Measurements from ENCODE around the gene UNC93B1. TPM values are rescaled to one million over a fixed set of nuclear protein-coding genes. Genes with fewer than 3 reads are reported as not detected.

The UNC93B1 gene
- total RNA-seq, 1 donor from 2014 or later, result 15.9 TPM

- no peaks in the 10 kb centered on the region for H3K27me3 Mint-ChIP-seq (ENCODE audit: low read depth)
- peaks cover 2% of the 10 kb centered on the region for H3K36me3 Mint-ChIP-seq (ENCODE audit: low read depth)
- H3K4me1 Mint-ChIP-seq (ENCODE audit: low read depth), result peaks cover 35% of the 10 kb centered on the region
- peaks cover 2% of the 10 kb centered on the region for H3K9me3 Mint-ChIP-seq (ENCODE audit: low read depth)
- no peak overlapping the region for H3K4me3 Mint-ChIP-seq (ENCODE audit: unreplicated experiment)
- no peak for DNase-seq (ENCODE audit: low spot score)
- no peak overlapping the region for H3K27ac Mint-ChIP-seq (ENCODE audit: unreplicated experiment)
- TF ChIP-seq, protein P1, sequence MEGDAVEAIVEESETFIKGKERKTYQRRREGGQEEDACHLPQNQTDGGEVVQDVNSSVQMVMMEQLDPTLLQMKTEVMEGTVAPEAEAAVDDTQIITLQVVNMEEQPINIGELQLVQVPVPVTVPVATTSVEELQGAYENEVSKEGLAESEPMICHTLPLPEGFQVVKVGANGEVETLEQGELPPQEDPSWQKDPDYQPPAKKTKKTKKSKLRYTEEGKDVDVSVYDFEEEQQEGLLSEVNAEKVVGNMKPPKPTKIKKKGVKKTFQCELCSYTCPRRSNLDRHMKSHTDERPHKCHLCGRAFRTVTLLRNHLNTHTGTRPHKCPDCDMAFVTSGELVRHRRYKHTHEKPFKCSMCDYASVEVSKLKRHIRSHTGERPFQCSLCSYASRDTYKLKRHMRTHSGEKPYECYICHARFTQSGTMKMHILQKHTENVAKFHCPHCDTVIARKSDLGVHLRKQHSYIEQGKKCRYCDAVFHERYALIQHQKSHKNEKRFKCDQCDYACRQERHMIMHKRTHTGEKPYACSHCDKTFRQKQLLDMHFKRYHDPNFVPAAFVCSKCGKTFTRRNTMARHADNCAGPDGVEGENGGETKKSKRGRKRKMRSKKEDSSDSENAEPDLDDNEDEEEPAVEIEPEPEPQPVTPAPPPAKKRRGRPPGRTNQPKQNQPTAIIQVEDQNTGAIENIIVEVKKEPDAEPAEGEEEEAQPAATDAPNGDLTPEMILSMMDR (IDR thresholded peaks at IDR 0.05), result no peak
Observed at GRCh38 chr11:68019486-68019885, 15.6 kb upstream of the UNC93B1 start.

DNA sequence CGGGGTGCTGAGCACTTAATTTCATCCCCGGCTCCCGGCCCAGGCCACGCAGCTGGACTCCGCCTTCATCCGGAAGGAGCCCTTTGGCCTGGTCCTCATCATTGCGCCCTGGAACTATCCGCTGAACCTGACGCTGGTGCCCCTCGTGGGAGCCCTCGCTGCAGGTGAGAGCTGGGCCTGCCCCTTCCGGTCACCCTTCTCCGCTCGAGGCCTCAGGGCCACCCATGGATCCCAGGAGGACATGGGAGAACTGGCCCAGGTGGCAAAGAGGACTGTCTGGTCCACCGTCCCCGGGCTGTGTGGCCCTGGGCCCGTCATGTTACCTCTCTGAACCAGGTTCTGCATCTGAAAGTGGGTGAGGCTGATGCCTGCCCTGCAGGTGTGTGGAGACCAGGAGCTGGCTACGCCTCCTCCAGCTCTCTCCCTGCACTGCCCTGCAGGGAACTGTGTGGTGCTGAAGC is 14.9 kb upstream of the UNC93B1 start:
- Mint-ChIP-seq H3K36me3 (ENCODE audit: low read depth) (no peaks in the 10 kb centered on the region), H3K27me3 (ENCODE audit: low read depth) (no peaks in the 10 kb centered on the region), H3K27ac (ENCODE audit: unreplicated experiment) (no peak overlapping the region), H3K4me3 (ENCODE audit: unreplicated experiment) (no peak overlapping the region), H3K4me1 (ENCODE audit: low read depth) (peaks cover 42% of the 10 kb centered on the region), H3K9me3 (ENCODE audit: low read depth) (no peaks in the 10 kb centered on the region)
- no peak for DNase-seq (ENCODE audit: low spot score)
- TF ChIP-seq, protein P1 (IDR thresholded peaks at IDR 0.05), result no peak

- H3K4me1 Mint-ChIP-seq (ENCODE audit: low read depth), result peaks cover 48% of the 10 kb centered on the region
- TF ChIP-seq, protein P1 (IDR thresholded peaks at IDR 0.05), result no peak
- H3K36me3 Mint-ChIP-seq (ENCODE audit: low read depth), result no peaks in the 10 kb centered on the region
- peak; percentile 70 for DNase-seq (ENCODE audit: low spot score)
- H3K4me3 Mint-ChIP-seq (ENCODE audit: unreplicated experiment), result no peak overlapping the region
- H3K27me3 Mint-ChIP-seq (ENCODE audit: low read depth), result no peaks in the 10 kb centered on the region
- no peak overlapping the region for H3K27ac Mint-ChIP-seq (ENCODE audit: unreplicated experiment)
- no peaks in the 10 kb centered on the region for H3K9me3 Mint-ChIP-seq (ENCODE audit: low read depth)
Observed at GRCh38 chr11:68017980-68018729, 14.3 kb upstream of the UNC93B1 start.

- no peaks in the 10 kb centered on the region for H3K36me3 Mint-ChIP-seq (ENCODE audit: low read depth)
Observed at GRCh38 chr11:68016904-68017817, 13.3 kb upstream of the UNC93B1 start.

More at GRCh38 chr11:68016904-68017817, 13.3 kb upstream of the UNC93B1 start:
- peak overlapping the region; percentile 72 for H3K27ac Mint-ChIP-seq (ENCODE audit: unreplicated experiment)
- TF ChIP-seq, protein P1 (IDR thresholded peaks at IDR 0.05), result no peak
- no peak overlapping the region for H3K4me3 Mint-ChIP-seq (ENCODE audit: unreplicated experiment)
- peaks cover 58% of the 10 kb centered on the region for H3K4me1 Mint-ChIP-seq (ENCODE audit: low read depth)
- DNase-seq (ENCODE audit: low spot score), result peak; percentile 88
- no peaks in the 10 kb centered on the region for H3K27me3 Mint-ChIP-seq (ENCODE audit: low read depth)
- no peaks in the 10 kb centered on the region for H3K9me3 Mint-ChIP-seq (ENCODE audit: low read depth)

All from chondrocyte (in vitro differentiated cells).